GM12875 (cell line): ENCODE measurements around the gene DFFA.
"Not testable (repeated sequence)": the region's sequence is repeated elsewhere in the genome, so short reads cannot be mapped to it uniquely, and the experiment has no call there.

Source experiments
- H3K4me3 ChIP-seq: one replicate; pipeline ENCODE4 v1.5.1; 2011; ENCODE audit warnings: low read depth, low read length, control low read depth
- CTCF ChIP-seq: IDR thresholded peaks from 2 replicates; pipeline ENCODE4 v1.5.1; 2011; ENCODE audit warnings: low read depth, mild to moderate bottlenecking, control low read depth, inconsistent platforms, low read length, moderate library complexity, borderline replicate concordance; ENCODE audit not compliant: insufficient read depth

The DFFA gene

GRCh38 chr1:10428984-10429383 lies 43.3 kb downstream of the DFFA start:
- no peak for TF ChIP-seq CTCF

GRCh38 chr1:10426535-10426848 lies 45.8 kb downstream of the DFFA start:
- H3K4me3 ChIP-seq, result not testable (repeated sequence)

More at GRCh38 chr1:10428984-10429383, 43.3 kb downstream of the DFFA start:
- H3K4me3 ChIP-seq, result no peak overlapping the region

- not testable (repeated sequence) for H3K4me3 ChIP-seq
These were observed 46.3 kb downstream of the DFFA start for GRCh38 chr1:10425826-10426534.

GRCh38 chr1:10424651-10425050 lies 47.7 kb downstream of the DFFA start:
- TF ChIP-seq CTCF, result no peak
- no peak overlapping the region for H3K4me3 ChIP-seq

GRCh38 chr1:10424034-10424433 lies 48.3 kb downstream of the DFFA start:
- no peak for TF ChIP-seq CTCF
- H3K4me3 ChIP-seq, result no peak overlapping the region

- no peak overlapping the region for H3K4me3 ChIP-seq
- no peak for TF ChIP-seq CTCF
These were observed 50.7 kb downstream of the DFFA start for GRCh38 chr1:10421637-10422036.

- TF ChIP-seq CTCF, result no peak
- H3K4me3 ChIP-seq, result no peak overlapping the region
These were observed 53.0 kb downstream of the DFFA start for GRCh38 chr1:10419351-10419750.

GRCh38 chr1:10418741-10419140 lies 53.6 kb downstream of the DFFA start:
- H3K4me3 ChIP-seq, result not testable (repeated sequence)

- H3K4me3 ChIP-seq, result not testable (repeated sequence)
These were observed 56.4 kb downstream of the DFFA start for GRCh38 chr1:10415967-10416366.
